Ishikawa (cell line): ENCODE measurements around the gene NFIX.

Experiments used
- CEBPB ChIP-seq: IDR thresholded peaks from 2 replicates; pipeline ENCODE4 v1.6.1; 2012
- CREB1 ChIP-seq: IDR thresholded peaks from 2 replicates; pipeline ENCODE4 v1.6.1; 2012; ENCODE audit warnings: low read depth
- EP300 ChIP-seq: IDR thresholded peaks from 2 replicates; pipeline ENCODE4 v1.6.1; 2012; ENCODE audit warnings: borderline replicate concordance
- MAX ChIP-seq: IDR thresholded peaks from 2 replicates; pipeline ENCODE4 v1.6.1; 2012
- RAD21 ChIP-seq: IDR thresholded peaks from 2 replicates; pipeline ENCODE4 v1.6.1; 2012; ENCODE audit warnings: low read depth
- REST ChIP-seq: IDR thresholded peaks from 2 replicates; pipeline ENCODE4 v1.6.1; 2012; ENCODE audit warnings: low read depth, mild to moderate bottlenecking
- TAF1 ChIP-seq: IDR thresholded peaks from 2 replicates; pipeline ENCODE4 v1.6.1; 2012; ENCODE audit warnings: low read depth, mild to moderate bottlenecking
- TCF12 ChIP-seq: IDR thresholded peaks from 2 replicates; pipeline ENCODE4 v1.6.1; 2012; ENCODE audit warnings: low read depth
- TEAD4 ChIP-seq: IDR thresholded peaks from 2 replicates; pipeline ENCODE4 v1.6.1; 2012
- YY1 ChIP-seq: IDR thresholded peaks from 2 replicates; pipeline ENCODE4 v1.6.1; 2012; ENCODE audit warnings: low read depth
- ZBTB7A ChIP-seq: IDR thresholded peaks from 2 replicates; pipeline ENCODE4 v1.6.1; 2012; ENCODE audit warnings: low read depth

- TF ChIP-seq REST (no peak), MAX (no peak), ZBTB7A (no peak), EP300 (no peak), TCF12 (no peak), RAD21 (no peak), TAF1 (no peak), YY1 (no peak), TEAD4 (no peak), CREB1 (no peak), CEBPB (no peak)
Observed at GRCh38 chr19:12987781-12988180, 7.5 kb upstream of the NFIX start.
